ENCODE measurements around the gene AQP6.
A peak's percentile ranks its signal among the peaks of the same experiment; 100 is the strongest.
"Not testable (repeated sequence)": the region's sequence is repeated elsewhere in the genome, so short reads cannot be mapped to it uniquely, and the experiment has no call there.

AQP6 gene

DNA sequence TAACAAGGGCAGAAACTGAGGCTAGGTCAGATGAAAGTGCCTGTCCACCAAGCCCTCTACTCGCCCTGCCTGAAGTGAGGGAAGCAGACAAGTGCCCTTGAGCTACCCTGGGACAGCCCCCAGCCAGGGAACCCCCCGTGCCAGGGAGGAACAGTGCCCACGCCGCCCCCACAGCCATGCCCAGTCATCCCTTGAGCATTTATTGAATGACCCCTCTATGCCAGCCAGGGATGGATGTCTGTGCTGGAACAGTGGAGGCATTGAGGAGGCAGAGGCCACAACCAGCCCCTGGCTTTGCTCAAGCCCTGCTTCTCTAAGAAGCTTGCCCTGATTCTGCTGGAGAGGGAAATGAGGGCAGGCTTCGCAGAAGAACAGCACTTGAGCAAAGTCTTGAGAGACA is 3.7 kb upstream of the AQP6 start:
- DNase-seq: peak in 51 of 58 donors; percentile 16 to 84 (median 56)

DNA sequence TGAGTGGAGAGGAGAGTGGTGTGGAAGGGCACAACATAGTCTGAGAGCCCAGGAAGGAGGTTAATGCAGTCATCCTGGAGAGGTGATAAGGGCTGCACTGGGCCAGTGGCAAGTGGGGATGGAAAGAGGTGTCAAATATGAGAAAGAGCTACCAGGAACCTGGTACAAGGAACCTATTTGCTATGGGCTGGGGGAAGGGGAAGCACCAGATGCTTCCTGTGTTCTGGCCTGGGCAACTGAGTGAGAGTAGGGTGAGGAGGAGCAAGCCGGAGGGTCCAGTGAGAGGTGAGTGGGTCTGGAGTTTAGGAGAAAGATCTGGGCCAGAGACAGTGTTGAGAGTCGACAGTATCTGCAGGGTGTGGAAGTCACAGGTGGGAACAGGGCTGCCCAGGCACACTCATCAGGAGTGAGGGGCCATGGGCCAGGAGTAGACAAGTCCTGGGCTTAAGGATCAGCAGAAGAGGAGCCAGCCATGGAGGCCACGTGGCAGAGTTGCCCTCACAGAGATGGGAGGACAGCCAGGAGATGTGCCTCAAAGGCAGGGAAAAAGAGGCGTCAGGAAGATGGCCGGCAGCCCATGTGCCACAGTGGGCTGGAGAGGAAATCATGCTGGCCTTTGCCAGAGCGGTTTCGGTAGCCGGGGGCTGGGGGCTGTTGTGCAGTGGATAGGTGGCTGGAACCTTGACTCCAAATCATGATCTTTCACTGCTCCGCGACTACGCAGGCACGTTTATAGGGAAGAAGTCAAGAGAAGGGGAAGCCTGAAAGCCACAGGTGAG is 2.9 kb upstream of the AQP6 start:
- DNase-seq: peak in 2 of 58 donors; percentile 21 to 22

DNA sequence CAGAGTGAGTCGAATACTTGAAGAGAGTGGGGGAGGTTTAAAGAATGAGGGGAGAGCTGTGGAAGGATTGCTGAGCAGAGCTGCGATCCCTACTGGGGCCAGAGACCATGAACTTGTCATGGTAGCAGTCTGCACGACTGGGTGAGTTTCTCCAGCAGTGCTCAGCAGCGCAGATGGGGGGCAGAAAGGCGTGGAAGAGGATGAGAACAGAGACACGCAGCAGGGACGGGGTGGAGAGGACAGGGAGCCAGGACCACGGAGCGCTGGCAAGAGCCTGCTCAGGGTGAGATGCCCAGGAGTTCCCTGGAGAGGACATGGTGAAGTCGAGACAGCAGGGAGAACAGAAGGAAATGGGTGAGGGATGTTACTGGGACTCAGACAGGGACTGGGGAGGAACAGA is 2.1 kb upstream of the AQP6 start:
- DNase-seq: no peak

DNA sequence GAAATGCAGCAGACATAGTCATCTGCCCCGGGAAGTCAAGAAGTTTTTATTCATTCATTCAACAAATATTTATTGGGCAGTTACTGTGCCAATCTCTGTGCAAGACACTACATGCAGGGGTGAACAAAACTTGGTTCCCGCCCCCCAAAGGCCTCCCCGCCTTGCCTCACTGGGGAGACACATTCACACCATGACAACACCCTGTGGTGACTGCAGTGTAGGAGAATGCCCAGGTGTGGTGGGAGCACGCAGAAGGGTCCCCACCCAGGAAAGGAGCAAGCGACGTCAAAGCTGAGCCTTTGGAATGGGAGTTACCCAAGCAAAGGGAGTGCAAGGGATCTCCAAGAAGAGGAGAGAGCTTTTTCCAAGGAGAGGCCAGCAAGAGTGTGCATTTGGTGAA is 1.6 kb upstream of the AQP6 start:
- DNase-seq: no peak

DNA sequence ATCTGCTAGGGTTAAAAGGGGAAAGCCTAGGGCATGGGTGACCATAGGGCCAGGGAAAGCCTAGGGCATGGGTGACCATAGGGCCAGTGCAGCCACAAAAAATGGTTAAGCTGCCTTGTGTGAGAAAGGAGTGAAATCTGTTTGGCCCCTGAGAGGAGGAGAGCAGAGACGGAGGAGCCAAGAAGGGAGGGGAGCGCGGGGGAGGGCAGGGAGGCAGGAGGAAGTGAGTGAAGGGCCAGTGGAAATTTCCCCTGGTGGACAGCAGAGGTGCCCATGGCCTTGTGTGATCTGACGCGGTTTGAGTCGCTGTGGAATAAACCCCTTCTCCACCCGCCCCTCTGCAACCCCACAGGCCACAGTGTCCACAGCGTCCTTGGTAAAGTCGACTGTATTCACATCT is 618 bp upstream of the AQP6 start:
- DNase-seq: peak in 3 of 58 donors; percentile 16 to 45 (median 16)

DNA sequence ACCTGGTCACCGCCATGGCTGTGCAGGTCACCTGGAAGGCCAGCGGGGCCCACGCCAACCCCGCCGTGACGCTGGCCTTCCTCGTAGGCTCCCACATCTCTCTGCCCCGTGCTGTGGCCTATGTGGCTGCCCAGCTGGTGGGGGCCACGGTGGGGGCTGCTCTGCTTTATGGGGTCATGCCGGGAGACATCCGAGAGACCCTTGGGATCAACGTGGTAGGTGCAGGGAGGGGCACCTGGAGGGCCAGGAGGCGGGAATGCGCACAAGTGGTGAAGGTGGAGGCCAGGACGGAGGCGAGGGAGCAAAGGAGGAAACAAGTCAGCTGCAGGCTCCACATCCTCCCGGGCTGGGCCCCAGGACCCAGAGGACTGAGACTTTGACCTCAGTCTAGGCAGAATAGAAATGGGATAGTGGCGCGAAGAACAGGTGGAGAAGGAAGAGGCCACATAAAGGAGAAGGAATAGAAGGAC is 649 bp downstream of the AQP6 start:
- DNase-seq: no peak

DNA sequence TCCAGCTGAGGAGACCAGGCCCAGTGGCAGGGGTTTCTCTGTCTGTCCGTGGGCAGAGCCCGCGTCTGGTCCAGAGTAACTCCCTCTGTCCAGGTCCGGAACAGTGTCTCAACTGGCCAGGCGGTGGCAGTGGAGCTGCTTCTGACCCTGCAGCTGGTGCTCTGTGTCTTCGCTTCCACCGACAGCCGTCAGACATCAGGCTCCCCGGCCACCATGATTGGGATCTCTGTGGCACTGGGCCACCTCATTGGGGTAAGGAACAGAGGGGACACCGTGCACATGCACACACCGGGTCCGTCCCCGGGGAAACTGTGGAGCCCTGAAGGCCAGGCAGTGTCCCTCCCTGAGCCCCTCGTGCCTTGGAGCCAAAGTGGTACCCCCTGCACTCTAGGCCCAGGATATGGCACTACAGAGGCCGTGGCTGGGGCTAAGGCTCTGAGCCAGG is 1.5 kb downstream of the AQP6 start:
- peak in 54 of 58 donors; percentile 17 to 84 (median 70) for DNase-seq

DNA sequence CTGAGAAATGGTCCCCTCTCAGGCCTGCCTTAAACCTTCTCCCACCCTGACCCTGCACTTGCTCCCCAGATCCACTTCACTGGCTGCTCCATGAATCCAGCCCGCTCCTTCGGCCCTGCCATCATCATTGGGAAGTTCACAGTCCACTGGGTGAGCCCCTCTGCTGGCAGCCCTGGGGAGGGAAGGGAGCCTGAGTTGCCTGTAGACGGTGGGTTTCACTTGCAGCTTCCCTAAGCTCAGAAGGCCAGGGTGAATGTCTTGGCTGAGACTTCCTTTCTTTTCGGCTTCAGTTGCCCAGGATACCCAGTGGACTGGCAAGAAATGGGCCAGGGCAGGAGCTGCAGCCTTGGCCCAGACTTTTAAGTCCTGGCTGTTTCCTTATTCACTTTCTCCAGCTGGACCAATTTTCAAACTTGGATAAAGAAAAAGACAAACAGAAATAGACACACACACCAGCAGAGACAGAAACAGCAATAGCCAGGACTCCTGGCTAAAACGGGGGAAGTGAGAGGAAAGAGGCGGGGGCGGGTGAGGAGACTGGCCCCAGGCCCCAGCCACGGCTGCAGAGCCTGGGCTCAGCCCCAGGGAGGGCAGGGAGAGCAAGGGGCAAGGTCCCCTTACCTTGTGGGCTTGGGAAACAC is 2.0 kb downstream of the AQP6 start:
- peak in 41 of 58 donors; percentile 22 to 82 (median 56) for DNase-seq

DNA sequence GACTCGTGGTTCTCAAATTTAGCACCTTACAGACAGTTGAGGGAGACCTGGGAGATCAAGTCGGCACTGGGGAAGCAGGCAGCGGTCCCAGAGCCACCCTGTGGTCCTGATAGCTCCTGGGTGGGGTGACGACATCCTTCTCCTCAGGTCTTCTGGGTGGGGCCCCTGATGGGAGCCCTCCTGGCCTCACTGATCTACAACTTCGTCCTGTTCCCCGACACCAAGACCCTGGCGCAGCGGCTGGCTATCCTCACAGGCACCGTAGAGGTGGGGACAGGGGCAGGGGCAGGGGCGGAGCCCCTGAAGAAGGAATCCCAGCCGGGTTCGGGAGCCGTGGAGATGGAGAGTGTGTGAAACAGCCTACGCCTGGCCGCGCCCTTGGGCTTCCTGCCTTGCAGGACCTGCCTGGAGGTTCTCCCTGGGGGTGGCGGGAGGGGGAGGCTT is 2.6 kb downstream of the AQP6 start:
- no peak for DNase-seq

DNA sequence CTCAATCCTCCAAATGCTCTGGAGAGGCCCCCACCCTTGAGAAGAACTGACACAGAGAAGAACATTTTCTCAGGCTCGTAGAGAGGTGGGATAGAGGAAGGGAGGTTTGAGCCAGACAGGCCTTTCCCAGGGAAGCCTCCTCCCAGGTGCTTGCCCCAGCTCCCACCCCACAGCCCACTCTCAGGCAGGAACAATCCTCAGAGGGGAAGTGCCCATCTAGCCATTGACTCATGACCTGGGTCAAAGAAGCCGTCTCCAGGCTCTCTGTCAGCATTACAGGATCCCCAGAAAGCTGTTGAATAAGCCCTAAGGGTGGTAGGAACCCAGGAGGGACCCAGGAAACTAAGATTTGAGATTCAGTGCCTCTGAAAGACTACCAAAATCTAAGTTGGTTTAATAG is 3.8 kb downstream of the AQP6 start:
- DNase-seq: no peak

DNA sequence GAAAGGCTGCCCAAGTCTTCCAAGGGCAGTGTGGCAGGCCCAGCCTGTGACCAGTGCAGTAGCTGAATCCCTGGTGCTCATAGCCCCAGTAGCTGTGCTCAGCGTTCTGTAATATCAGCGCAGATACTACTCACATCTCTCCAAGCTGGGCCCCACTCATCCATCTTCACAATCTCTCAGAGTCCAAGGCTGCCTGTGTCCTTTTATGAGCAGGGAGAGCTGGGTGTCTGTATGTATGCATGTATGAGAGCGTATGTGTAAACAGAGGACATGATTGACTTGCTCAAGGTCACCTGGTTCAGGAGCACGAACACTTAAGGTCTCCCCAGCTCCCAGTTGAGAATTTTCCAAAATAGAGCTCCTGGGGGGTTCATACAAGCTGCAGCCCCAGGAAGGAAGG is 5.4 kb downstream of the AQP6 start:
- DNase-seq: no peak

DNA sequence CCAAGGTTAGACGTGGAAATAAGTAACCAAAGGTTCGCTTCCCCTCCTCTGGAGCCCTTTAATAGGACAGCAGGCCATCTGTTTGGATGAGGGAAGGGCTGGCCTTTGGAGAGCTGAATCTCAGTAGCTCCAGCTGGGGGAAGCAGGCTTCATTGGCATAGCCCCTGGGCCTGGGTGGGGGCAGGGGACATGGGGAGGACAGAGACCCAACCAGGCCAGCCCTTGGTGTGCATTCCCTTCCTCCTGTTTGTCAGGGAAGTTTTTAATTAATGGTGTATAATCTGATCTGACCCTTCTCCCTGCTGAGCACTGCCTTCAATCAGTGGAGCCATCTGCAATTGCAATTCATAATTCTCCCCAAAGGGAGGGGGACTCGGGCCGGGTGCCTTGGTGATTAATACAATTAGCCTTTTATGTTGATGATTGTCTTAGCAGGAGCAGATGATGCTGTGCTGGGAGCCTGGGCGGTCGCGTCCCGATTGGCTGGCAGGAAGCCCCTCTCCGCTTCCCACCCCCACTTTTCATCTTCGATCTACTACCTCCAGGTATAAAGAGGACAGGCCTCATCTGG is 6.4 kb downstream of the AQP6 start:
- peak in 43 of 58 donors; percentile 22 to 82 (median 60) for DNase-seq

DNA sequence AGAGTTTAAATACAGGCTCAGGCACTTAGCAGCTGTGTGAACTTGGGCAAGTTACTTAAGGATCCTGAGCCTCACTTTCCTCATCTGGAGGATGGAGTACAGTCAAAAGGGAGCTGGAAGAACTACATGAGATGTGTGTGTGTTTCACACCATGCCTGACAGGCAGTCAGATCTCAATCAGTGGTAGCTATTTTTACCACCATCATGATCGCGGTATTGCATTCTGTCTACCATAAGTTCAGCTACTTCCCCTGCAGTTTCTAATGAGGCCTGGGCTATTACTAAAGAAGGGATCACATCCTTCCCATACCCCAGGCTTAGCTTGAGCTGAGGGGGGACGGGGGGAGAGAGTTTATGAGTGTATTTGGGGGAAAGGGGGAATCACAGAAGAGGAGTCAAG is 7.0 kb downstream of the AQP6 start:
- DNase-seq: no peak

DNA sequence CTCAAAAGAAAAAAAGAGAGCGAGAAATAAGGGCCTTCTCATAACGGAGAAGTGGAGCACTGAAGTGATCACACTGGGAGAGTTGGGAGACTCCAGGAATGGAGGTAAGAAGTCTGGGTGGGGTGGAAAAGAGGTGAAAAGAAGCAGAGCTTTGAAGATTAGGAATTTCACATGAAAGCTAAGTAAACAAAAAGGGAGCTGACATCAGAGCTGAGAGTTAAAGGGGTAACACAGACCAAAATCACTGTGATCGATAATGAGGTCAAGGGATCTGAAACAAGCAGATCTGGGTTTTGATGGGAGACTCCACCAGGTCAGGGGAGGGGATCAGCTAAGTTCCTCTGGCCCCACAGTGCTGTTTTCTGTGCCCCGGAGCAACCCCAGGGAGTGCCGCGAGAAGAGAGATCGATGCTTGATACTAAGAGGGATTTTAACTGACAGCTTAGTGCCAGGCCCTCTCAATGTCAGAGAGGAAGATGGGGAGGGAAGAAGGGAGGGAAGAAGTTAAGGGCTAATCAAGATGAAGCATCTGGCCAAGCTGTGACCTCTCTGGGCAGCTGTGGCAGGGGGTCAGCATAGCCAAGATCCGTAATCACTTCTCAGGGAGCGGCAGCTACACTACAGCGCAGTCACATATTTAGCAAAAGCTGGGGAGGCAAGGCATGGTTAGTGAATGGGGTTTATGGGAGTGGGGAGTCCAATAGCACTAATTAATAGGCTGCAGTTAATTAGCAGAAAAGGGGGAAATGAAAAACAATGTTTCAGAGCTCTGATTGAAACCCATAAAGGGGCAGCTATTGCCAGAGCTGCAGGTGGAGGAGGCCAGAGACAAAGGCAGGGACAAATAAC is 8.0 kb downstream of the AQP6 start:
- no peak for DNase-seq

DNA sequence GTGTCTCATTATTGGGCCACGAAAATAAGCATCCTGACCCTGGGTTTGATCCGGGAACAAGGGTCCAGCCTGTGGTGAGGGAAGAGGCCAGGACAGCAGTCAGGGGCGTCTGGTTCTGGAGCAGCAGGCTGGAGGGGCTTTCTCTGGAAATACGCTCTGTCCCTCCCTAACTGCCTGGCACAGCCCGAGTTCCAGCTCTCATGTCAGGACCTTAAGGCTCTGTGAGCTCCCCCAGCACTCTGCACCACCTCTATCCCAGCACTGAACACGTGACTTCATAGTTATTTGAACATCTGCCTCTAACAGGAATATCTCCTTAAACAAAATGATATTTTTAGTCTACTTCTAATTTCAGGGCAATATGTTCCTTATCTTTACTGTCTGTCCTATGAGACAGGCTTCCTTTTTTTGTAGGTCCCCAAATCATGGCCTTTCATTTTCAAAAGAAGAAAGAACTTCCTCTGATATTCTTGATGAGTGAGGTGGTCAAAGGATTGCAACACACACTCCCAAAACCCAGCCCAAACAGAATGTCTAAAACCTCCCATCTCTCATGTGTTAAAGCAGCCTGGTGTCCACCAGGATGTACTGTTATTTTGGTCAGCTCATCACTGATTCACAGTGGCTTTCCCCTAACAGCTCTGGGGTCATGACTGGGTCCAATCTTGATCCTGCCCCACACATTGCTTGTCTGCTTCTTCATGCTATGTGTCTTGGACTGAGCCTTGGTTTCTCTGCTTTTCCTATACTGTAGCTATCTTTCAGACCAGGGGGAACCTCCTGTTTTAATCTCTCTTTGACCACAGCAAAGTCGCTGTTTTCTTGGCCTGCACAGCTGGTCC is 9.7 kb downstream of the AQP6 start:
- DNase-seq: no peak

DNA sequence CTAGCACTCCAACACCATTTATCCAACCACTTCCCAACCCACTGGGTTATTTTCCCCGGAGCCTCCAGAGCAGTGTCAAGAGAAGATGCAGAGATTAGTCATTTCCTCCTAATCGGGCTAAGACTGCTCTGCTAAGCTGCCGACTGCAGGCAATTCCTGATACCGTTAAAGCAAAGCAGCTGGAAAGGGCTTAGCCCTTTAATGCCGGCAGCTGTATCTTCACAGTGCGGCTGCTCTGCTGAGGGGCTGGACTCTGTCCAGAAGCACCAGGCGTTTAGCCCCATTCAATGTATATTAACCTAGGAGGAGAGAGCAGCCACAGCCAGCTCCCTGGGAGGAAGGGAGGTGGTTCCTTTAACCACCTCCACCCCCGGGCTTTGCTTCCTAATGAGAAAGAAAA is 11.1 kb downstream of the AQP6 start:
- peak in 1 of 58 donors; percentile 28 for DNase-seq

DNA sequence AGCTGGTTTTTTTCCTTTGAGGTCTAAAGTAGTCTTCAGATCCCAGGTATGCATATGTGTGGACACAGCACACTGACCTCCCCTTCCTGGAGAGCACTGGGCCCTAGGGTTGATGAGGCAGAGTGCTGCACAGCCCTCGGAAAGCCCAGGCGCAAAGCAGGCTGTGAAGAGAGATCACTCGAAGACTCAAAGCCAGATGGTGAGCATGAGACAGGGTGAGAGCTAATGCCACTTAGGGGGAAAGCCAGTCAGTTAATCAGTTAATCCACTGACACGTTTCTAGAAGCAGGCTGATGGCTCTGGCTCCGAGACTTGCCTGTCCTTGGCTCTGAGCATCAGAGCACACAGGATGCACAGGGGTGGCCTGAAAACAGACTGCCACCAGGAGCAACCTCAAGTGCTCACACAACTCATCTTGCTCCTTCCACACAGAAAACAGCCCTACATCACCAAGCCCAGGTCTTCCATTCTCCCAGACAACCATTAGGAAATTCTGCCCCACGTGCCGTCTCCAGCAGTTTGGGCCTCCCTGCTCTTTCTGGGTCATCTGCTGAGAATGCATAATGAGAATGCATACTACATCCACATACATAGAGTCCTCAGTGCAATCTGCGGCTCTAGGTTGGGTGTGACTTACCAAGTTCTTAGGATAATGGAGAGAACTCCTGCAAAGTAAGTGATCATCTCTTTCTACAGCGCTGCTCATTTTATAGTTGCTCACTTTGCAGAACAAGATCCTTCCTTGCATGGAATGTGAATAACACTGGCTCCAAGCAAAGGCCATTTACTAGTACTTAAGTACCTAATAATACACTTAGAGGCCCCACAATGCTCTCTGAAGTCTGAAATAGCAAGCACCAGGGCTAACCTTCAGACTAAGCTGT is 12.0 kb downstream of the AQP6 start:
- no peak for DNase-seq

DNA sequence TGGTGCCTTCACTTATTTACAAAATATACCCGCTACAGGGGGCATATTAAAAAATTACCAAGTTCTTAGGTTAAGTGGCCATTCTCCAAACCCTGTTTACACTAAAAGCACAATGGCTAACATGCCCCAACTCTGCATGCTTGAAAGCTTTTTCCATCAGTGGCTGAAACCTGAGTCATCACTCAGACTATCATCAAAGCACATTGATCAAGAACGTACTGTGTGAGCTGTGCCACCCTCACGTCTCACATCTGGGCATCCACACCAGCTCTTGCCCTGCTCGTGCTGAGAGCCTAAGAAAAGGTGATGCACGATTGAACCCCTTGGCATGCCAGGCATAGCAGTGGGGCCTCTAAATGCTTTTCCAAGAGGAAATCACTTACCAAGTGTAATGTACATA is 13.2 kb downstream of the AQP6 start:
- no peak for DNase-seq

DNA sequence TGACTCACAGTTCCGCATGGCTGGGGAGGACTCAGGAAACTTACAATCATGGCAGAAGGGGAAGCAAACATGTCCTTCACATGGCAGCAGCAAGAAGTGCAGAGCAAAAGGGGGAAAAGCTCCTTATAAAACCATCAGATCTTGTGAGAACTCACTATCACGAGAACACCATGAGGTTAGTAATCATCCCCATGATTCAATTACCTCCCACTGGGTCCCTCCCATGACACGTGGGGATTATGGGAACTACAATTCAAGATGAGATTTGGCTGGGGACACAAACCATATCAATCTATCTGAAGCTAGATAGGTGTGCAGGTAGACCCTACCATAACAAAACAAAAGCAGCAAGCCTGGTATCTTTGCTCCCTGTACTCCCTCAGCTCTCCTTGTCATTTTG is 13.7 kb downstream of the AQP6 start:
- not testable (repeated sequence) for DNase-seq

Data from anterior cingulate cortex (tissue), 58 donors.